Stimulated activated CD8-positive, alpha-beta memory T cell treated with anti-CD3 and anti-CD28 coated beads, Interleukin-7, amount 100 ng/mL, for 48 hours (primary cell): ENCODE data around the gene MSMO1.
A peak's percentile ranks its signal among the peaks of the same experiment; 100 is the strongest.

Source experiments
- DNase-seq, 2 donors: peaks; one replicate each; pipeline ENCODE4 v3.0.0-alpha.2; 2020; ENCODE audit warnings: low read depth in 1 of 2; ENCODE audit errors: extremely low read depth in 1 of 2

MSMO1 gene

GRCh38 chr4:165359506-165359905 is 32.0 kb downstream of the MSMO1 start:
- no peak for DNase-seq

- no peak for DNase-seq
Measured at GRCh38 chr4:165360041-165360695, 32.7 kb downstream of the MSMO1 start.

- no peak for DNase-seq
Measured at GRCh38 chr4:165360985-165361670, 33.7 kb downstream of the MSMO1 start.

- no peak for DNase-seq
Measured at GRCh38 chr4:165361810-165362209, 34.3 kb downstream of the MSMO1 start.

GRCh38 chr4:165364452-165365080 is 37.1 kb downstream of the MSMO1 start:
- no peak for DNase-seq

- no peak for DNase-seq
Measured at GRCh38 chr4:165367040-165367439, 39.6 kb downstream of the MSMO1 start.

GRCh38 chr4:165368114-165368513 is 40.6 kb downstream of the MSMO1 start:
- DNase-seq = no peak

GRCh38 chr4:165368567-165368966 is 41.1 kb downstream of the MSMO1 start:
- no peak for DNase-seq

- no peak for DNase-seq
Measured at GRCh38 chr4:165369522-165369921, 42.1 kb downstream of the MSMO1 start.

- no peak for DNase-seq
Measured at GRCh38 chr4:165370530-165370929, 43.1 kb downstream of the MSMO1 start.

- no peak for DNase-seq
Measured at GRCh38 chr4:165375465-165375864, 48.0 kb downstream of the MSMO1 start.

GRCh38 chr4:165378398-165378744 is 50.9 kb downstream of the MSMO1 start:
- DNase-seq = no peak

GRCh38 chr4:165378745-165379677 is 51.5 kb downstream of the MSMO1 start, which contains the start of gene CPE:
Gene CPE, plus strand, starts transcription at chr4:165379008. Its CDS starts 214 bp downstream, at chr4:165379222.
- peak; percentile 45 to 49 for DNase-seq

GRCh38 chr4:165379678-165380064 is 52.2 kb downstream of the MSMO1 start:
- DNase-seq = no peak

- no peak for DNase-seq
Measured at GRCh38 chr4:165380805-165381204, 53.3 kb downstream of the MSMO1 start.

- DNase-seq = no peak
Measured at GRCh38 chr4:165381821-165382373, 54.4 kb downstream of the MSMO1 start.

GRCh38 chr4:165382640-165383039 is 55.2 kb downstream of the MSMO1 start:
- DNase-seq = no peak

GRCh38 chr4:165383591-165384073 is 56.2 kb downstream of the MSMO1 start:
- DNase-seq = no peak

GRCh38 chr4:165384186-165384585 is 56.7 kb downstream of the MSMO1 start:
- DNase-seq = no peak

GRCh38 chr4:165384598-165384997 is 57.1 kb downstream of the MSMO1 start:
- no peak for DNase-seq

- no peak for DNase-seq
Measured at GRCh38 chr4:165385126-165385525, 57.7 kb downstream of the MSMO1 start.
